Small intestine (tissue), 7 donors: ENCODE data around the gene OGDHL. TPM values are rescaled to one million over a fixed set of nuclear protein-coding genes. Genes with fewer than 3 reads are reported as not detected.
"Not testable (repeated sequence)": the region's sequence is repeated elsewhere in the genome, so short reads cannot be mapped to it uniquely, and the experiment has no call there.

Experiments used
- DNase-seq, 2 donors: peaks; one replicate each; pipeline versions ENCODE4 v3.0.0 to v3.0.0-alpha.2; 2013
- FAIRE-seq: peaks from 2 replicates; lab custom pipeline; 2012; peaks lifted over from hg19 to GRCh38; lab: Jason Lieb, UNC
- H3K27ac ChIP-seq, 3 donors: one replicate each; pipeline ENCODE4 v1.5.1; 2013; ENCODE audit warnings: low read length in 2 of 3, mild to moderate bottlenecking in 2 of 3, control low read depth in 1 of 3, inconsistent platforms in 1 of 3, low read depth in 1 of 3, moderate library complexity in 1 of 3
- H3K27me3 ChIP-seq, 3 donors: one replicate each; pipeline ENCODE4 v1.6.1; 2013; ENCODE audit warnings: low read length in 3 of 3, inconsistent platforms in 1 of 3; ENCODE audit not compliant: control insufficient read depth in 3 of 3, insufficient read depth in 3 of 3
- H3K36me3 ChIP-seq, 3 donors: one replicate each; pipeline ENCODE4 v1.6.1; 2013; ENCODE audit warnings: low read length in 3 of 3, inconsistent platforms in 1 of 3, low read depth in 1 of 3, mild to moderate bottlenecking in 1 of 3, moderate library complexity in 1 of 3; ENCODE audit not compliant: control insufficient read depth in 3 of 3, insufficient read depth in 2 of 3
- H3K4me1 ChIP-seq, 3 donors: one replicate each; pipeline ENCODE4 v1.6.1; 2013; ENCODE audit warnings: low read length in 2 of 3, inconsistent platforms in 1 of 3, low read depth in 1 of 3, mild to moderate bottlenecking in 1 of 3, moderate library complexity in 1 of 3; ENCODE audit not compliant: control insufficient read depth in 3 of 3, insufficient read depth in 2 of 3
- H3K4me3 ChIP-seq, 3 donors: one replicate each; pipeline ENCODE4 v1.5.1; 2013; ENCODE audit warnings: low read length in 3 of 3, control low read depth in 1 of 3, inconsistent platforms in 1 of 3, low read depth in 1 of 3, mild to moderate bottlenecking in 1 of 3, moderate library complexity in 1 of 3
- H3K9me3 ChIP-seq, 2 donors: one replicate each; pipeline ENCODE4 v1.6.1; 2013; ENCODE audit warnings: low read depth in 1 of 2, low read length in 1 of 2; ENCODE audit not compliant: control insufficient read depth in 2 of 2, insufficient read depth in 1 of 2
- WGBS, 3 donors: extraction: QIAGEN DNeasy Blood & Tissue Kit; methylation state at CpG; one replicate each; pipeline ENCODE4 v1.1.7; 2013; 5-methylcytosine and 5-hydroxymethylcytosine counted together
- polyA plus RNA-seq, 4 donors: library from polyadenylated mRNA; stranded (reverse) in 3 of 4; unstranded in 1 of 4; fragments of 200-250 nt in 3 of 4; fragments of 120-200 nt in 1 of 4; gene quantifications; one replicate each; pipeline versions ENCODE4 v1.2.1 to v1.2.3, GENCODE V29; 2013
- donor health status: healthy with polysubstance abuse.
- donor health status: control.
- donor health status: control.
- donor health status: Bipolar disorder and iron deficiency.
- donor health status: healthy.

The OGDHL gene
- polyA plus RNA-seq, 4 donors, result 2.5 to 9.6 (median 3.1) TPM

DNA sequence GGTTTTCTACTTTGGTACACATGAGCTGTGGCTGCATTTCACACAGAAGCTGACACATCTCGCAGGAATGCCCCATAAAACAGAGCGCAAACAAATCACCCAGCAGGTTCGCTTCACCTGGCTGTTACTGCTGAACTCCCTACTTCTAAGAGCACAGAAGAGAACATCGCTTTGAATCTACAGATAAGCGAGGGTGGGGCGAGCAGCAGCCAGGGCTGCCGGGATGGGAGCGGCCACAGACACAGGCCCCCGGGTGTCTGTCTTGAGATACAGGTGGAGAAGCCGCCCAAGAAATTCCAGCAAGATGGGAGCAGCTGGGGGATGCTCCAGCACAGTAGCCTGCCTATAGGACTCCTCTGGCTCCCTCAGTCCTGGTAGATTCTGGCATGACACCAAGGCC, 27.4 kb downstream of the OGDHL start:
- peak; percentile 39 to 75 for DNase-seq
- H3K36me3 ChIP-seq, result peaks cover 0 to 25% (median 0%) of the 10 kb centered on the region in 3 donors

DNA sequence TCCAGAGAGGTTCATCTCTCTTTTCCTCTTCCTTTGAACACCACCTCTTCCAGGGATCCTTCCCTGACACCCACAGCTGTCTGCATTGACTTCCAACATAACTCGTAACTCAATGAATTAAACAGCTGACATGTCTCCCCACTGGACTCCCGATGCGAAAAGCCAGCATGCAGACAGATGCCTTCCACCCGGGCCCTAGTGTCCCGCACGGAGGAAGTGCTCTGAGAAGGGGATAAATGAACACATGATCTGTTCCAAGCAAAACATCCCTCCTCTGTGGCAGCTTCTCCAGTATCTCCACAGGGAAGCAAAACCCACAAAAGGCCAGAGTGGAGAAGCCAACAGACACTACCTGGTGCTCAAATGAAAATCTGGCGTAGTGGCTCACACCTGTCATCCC, 28.3 kb downstream of the OGDHL start:
- Histone ChIP-seq H3K9me3 (no peaks in the 10 kb centered on the region), H3K27ac (no peak overlapping the region), H3K4me1 (peaks cover 0 to 6% (median 0%) of the 10 kb centered on the region in 3 donors), H3K36me3 (peaks cover 0 to 25% (median 0%) of the 10 kb centered on the region in 3 donors), H3K4me3 (no peak overlapping the region), H3K27me3 (no peaks in the 10 kb centered on the region)
- no peak for DNase-seq
- 75 to 92% (median 90%) methylated on average over 7 of the region's 7 CpGs for WGBS, 3 donors
- no peak for FAIRE-seq

More for the DNA sequence above, 27.4 kb downstream of the OGDHL start:
- FAIRE-seq, result no peak
- peaks cover 0 to 6% (median 0%) of the 10 kb centered on the region in 3 donors for H3K4me1 ChIP-seq
- 13 to 61% (median 41%) methylated on average over 10 of the region's 10 CpGs for WGBS, 3 donors
- no peaks in the 10 kb centered on the region for H3K9me3 ChIP-seq
- H3K4me3 ChIP-seq, result no peak overlapping the region
- H3K27me3 ChIP-seq, result no peaks in the 10 kb centered on the region
- no peak overlapping the region for H3K27ac ChIP-seq

DNA sequence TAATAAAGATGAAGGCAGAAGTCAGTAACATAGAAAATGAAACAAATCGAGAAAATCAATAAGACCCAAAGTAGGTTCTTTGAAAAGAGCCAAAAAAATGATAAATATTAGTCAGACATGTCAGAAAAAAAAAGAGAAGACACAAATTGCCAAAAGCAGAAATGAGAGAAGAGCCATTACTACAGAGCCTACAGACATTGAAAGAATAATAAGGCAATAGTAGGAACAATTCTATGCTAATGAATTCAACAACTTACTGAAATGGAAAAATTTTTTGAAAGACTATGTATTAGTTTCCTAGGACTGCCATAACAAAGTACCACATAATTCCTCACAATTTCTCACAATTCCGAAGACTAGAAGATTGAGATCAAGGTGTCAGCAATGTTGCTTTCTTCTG, 35.5 kb downstream of the OGDHL start:
- DNase-seq, result no peak
- H3K36me3 ChIP-seq, result no peaks in the 10 kb centered on the region
- no peak overlapping the region for H3K27ac ChIP-seq
- no peak overlapping the region for H3K4me3 ChIP-seq
- H3K4me1 ChIP-seq, result no peaks in the 10 kb centered on the region
- 61 to 70% (median 67%) methylated on average over 2 of the region's 2 CpGs for WGBS, 3 donors
- no peak for FAIRE-seq
- no peaks in the 10 kb centered on the region for H3K27me3 ChIP-seq
- H3K9me3 ChIP-seq, result no peaks in the 10 kb centered on the region

DNA sequence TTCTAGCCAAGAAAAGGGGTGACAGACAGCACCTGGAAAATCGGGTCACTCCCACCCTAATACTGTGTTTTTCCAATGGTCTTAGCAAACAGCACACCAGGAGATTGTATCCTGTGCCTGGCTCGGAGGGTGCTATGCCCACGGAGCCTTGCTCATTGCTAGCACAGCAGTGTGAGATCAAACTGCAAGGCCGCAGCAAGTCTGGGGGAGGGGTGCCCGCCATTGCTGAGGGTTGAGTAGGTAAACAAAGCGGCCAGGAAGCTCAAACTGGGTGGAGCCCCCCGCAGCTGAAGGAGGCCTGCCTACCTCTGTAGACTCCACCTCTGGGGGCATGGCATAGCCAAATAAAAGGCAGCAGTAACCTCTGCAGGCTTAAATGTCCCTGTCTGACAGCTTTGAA, 47.0 kb downstream of the OGDHL start:
- not testable (repeated sequence) for H3K27me3 ChIP-seq, H3K36me3 ChIP-seq, H3K27ac ChIP-seq, H3K4me1 ChIP-seq, H3K9me3 ChIP-seq, H3K4me3 ChIP-seq, DNase-seq, FAIRE-seq
- WGBS, 3 donors, result 87 to 89% (median 87%) methylated on average over 7 of the region's 7 CpGs

DNA sequence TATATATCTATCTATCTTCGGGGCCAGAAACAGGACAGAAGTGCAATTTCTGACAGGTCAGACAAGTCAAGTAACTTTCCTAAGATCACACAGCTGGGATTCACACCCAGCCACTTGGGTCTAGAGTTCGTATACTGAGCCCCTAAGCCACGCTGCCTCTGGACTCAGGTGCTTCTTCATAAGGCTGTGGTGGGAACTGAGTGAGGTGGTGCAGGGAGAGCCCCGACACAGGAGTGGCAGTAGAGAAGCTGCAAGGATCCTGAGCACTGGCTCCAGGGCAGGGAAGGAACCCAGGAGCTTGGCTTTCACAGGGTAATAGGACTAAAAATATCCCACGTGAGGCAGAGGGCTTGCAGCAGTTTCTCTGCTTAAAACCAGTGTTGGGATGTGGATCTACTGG, 48.9 kb downstream of the OGDHL start:
- no peak overlapping the region for H3K4me3 ChIP-seq
- FAIRE-seq (no peak), DNase-seq (no peak)
- H3K4me1 ChIP-seq, result no peaks in the 10 kb centered on the region
- no peak overlapping the region for H3K27ac ChIP-seq
- H3K27me3 ChIP-seq, result peaks cover 0 to 2% (median 0%) of the 10 kb centered on the region in 3 donors
- WGBS, 3 donors, result 65 to 85% (median 76%) methylated on average over 5 of the region's 5 CpGs
- H3K9me3 ChIP-seq, result no peaks in the 10 kb centered on the region
- no peaks in the 10 kb centered on the region for H3K36me3 ChIP-seq

DNA sequence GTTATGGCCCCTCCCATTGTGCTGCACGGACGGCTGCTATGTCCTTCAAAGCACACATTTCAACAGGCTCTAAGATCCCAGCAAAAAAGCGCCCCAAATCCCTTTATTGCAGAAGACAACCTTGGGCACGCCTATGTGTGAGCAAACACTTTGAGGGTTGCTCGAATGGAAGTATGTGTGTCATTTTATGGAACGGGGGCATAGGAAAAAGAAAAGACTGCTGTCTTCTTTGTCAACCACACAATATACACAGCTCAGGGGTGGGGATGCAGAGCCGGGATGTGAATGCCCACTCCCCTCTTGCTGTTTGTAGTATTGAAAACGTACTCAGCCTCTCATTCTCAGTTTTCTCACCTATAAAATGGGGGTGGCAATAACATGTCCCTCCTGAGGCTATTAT, 50.6 kb downstream of the OGDHL start:
- 24 to 52% (median 26%) methylated on average over 8 of the region's 8 CpGs for WGBS, 3 donors
- no peak for FAIRE-seq

DNA sequence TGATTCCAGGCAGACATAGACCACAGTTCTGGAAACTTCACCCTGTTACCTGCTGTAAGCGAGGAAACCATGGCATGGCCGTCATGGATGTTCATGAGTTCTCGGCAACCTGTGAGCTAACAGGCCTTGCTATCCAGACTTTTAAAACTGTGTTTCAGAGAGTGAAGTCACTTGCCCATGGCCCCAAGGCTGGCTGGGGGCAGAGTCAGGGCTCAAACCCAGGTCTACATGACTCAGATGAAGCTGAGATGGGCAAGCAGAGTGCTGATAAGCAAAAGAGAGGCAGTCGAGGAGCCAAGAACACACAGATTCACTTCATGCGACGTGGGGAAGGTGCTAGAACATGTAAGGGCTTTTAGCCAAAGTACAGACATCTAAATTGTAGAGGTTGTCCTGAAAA, 51.2 kb downstream of the OGDHL start:
- no peak overlapping the region for H3K27ac ChIP-seq
- 78 to 83% (median 81%) methylated on average over 6 of the region's 6 CpGs for WGBS, 3 donors
- peaks cover 0 to 4% (median 2%) of the 10 kb centered on the region in 3 donors for H3K27me3 ChIP-seq
- H3K36me3 ChIP-seq, result no peaks in the 10 kb centered on the region
- H3K9me3 ChIP-seq, result no peaks in the 10 kb centered on the region
- DNase-seq (no peak), FAIRE-seq (no peak)
- H3K4me1 ChIP-seq, result no peaks in the 10 kb centered on the region
- no peak overlapping the region for H3K4me3 ChIP-seq

More for the DNA sequence above, 50.6 kb downstream of the OGDHL start:
- peaks cover 0 to 4% (median 2%) of the 10 kb centered on the region in 3 donors for H3K27me3 ChIP-seq
- no peaks in the 10 kb centered on the region for H3K36me3 ChIP-seq
- no peak overlapping the region for H3K4me3 ChIP-seq
- no peaks in the 10 kb centered on the region for H3K9me3 ChIP-seq
- no peak overlapping the region for H3K27ac ChIP-seq
- DNase-seq, result no peak
- no peaks in the 10 kb centered on the region for H3K4me1 ChIP-seq

DNA sequence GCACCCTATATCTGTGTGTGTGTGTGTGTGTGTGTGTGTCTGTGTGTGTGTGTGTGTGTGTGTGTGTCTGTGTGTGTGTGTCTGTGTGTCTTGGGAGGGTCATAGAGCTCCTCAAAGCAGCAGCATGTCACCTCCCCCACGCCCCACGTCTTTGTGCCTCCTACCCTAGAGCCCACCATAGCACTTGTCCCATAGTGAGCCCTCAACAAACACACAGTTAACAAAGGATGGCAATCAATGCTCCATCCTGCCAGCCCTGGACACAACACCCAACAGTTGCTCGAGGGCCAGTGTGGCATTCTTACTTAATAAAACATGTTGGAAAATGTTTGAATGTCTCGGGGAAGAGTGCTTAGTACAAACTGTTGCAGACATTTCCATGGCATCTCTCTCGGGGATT, 52.2 kb downstream of the OGDHL start:
- H3K9me3 ChIP-seq, result peaks cover 0 to 4% of the 10 kb centered on the region in 2 donors
- peaks cover 0 to 4% (median 2%) of the 10 kb centered on the region in 3 donors for H3K27me3 ChIP-seq
- no peak overlapping the region for H3K27ac ChIP-seq
- H3K36me3 ChIP-seq, result no peaks in the 10 kb centered on the region
- no peak for FAIRE-seq
- 58 to 74% (median 61%) methylated on average over 5 of the region's 5 CpGs for WGBS, 3 donors
- H3K4me1 ChIP-seq, result no peaks in the 10 kb centered on the region
- no peak overlapping the region for H3K4me3 ChIP-seq
- DNase-seq, result no peak

DNA sequence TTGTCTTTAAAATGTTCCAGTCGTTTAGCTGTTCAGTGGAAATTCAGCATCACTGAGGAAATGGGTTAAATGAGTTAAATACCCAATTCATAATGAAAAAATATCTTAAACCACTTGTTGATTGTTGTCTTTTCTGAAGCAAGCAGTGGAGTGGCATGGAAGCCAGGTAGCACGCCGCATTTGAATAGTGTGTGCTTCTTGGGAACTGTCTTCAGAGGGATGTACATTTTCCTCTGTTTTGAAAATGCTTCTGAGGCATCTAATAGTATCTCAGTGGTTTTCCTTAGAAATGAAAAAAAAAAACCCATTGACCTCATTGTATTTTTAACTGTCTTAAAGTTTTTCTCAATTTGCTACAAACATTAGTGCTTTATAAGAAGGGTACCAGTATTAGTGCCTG, 54.5 kb downstream of the OGDHL start:
- Histone ChIP-seq H3K4me3 (no peak overlapping the region), H3K9me3 (peaks cover 0 to 4% of the 10 kb centered on the region in 2 donors), H3K27ac (no peak overlapping the region), H3K36me3 (no peaks in the 10 kb centered on the region), H3K4me1 (no peaks in the 10 kb centered on the region), H3K27me3 (peaks cover 0 to 6% (median 2%) of the 10 kb centered on the region in 3 donors)
- FAIRE-seq, result no peak
- no peak for DNase-seq
- WGBS, 3 donors, result 76 to 79% (median 77%) methylated on average over 3 of the region's 3 CpGs
